ENCODE measurements around the gene CHRM5. TPM values are rescaled to one million over a fixed set of nuclear protein-coding genes. Genes with fewer than 3 reads are reported as not detected.

CHRM5 gene
- total RNA-seq, 1 donor from 2014 or later, result not detected

GRCh38 chr15:33946152-33946551, 22.1 kb upstream of the CHRM5 start:
- no peak for TF ChIP-seq CTCF (conservative IDR thresholded peaks at IDR 0.05; ENCODE audit: low read depth, low read length)
- H3K4me3 ChIP-seq (ENCODE audit: low read depth, low read length), result no peak overlapping the region

GRCh38 chr15:33955945-33956344, 12.4 kb upstream of the CHRM5 start:
- no peak for DNase-seq (ENCODE audit: low read depth)
- H3K4me3 ChIP-seq (ENCODE audit: low read depth, low read length), result no peak overlapping the region
- no peak for TF ChIP-seq CTCF (conservative IDR thresholded peaks at IDR 0.05; ENCODE audit: low read depth, low read length)

More at GRCh38 chr15:33946152-33946551, 22.1 kb upstream of the CHRM5 start:
- no peak for DNase-seq (ENCODE audit: low read depth)

GRCh38 chr15:33956397-33956796, 11.9 kb upstream of the CHRM5 start:
- TF ChIP-seq CTCF (conservative IDR thresholded peaks at IDR 0.05; ENCODE audit: low read depth, low read length), result no peak
- no peak overlapping the region for H3K4me3 ChIP-seq (ENCODE audit: low read depth, low read length)
- no peak for DNase-seq (ENCODE audit: low read depth)

- no peak overlapping the region for H3K4me3 ChIP-seq (ENCODE audit: low read depth, low read length)
- TF ChIP-seq CTCF (conservative IDR thresholded peaks at IDR 0.05; ENCODE audit: low read depth, low read length), result no peak
- no peak for DNase-seq (ENCODE audit: low read depth)
Observed at GRCh38 chr15:33959844-33960548, 8.3 kb upstream of the CHRM5 start.

- no peak for DNase-seq (ENCODE audit: low read depth)
- no peak for TF ChIP-seq CTCF (conservative IDR thresholded peaks at IDR 0.05; ENCODE audit: low read depth, low read length)
- no peak overlapping the region for H3K4me3 ChIP-seq (ENCODE audit: low read depth, low read length)
Observed at GRCh38 chr15:33960549-33960935, 7.8 kb upstream of the CHRM5 start.

- no peak for DNase-seq (ENCODE audit: low read depth)
- TF ChIP-seq CTCF (conservative IDR thresholded peaks at IDR 0.05; ENCODE audit: low read depth, low read length), result peak; percentile 85
- H3K4me3 ChIP-seq (ENCODE audit: low read depth, low read length), result no peak overlapping the region
Observed at GRCh38 chr15:33963831-33964664, 4.2 kb upstream of the CHRM5 start.
